Panc1 (cell line): ENCODE data around the gene GZMA.
"Not testable (repeated sequence)": the region's sequence is repeated elsewhere in the genome, so short reads cannot be mapped to it uniquely, and the experiment has no call there.

Experiments
- TCF7L2 ChIP-seq: IDR thresholded peaks from 2 replicates; pipeline ENCODE4 v1.6.1; 2011; ENCODE audit warnings: mild to moderate bottlenecking, low read depth, low read length, inconsistent platforms
- TF ChIP-seq, protein P1 (sequence below): fragments of 450-650 bp; IDR thresholded peaks from 2 replicates; pipeline ENCODE4 v1.5.1; 2017; ENCODE audit warnings: mild to moderate bottlenecking

DNA sequence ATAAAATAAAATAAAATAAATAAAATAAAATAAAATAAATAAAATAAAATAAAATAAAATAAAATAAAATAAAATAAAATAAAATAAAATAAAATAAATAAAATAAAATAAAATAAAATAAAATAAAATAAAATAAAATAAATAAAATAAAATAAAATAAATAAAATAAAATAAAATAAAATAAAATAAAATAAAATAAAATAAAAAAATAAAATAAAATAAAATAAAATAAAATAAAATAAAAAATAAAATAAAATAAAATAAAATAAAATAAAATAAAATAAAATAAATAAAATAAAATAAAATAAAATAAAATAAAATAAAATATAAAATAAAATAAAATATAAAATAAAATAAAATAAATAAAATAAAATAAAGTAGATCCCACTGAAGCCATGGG, 3.5 kb downstream of the GZMA start:
- not testable (repeated sequence) for TF ChIP-seq TCF7L2
- TF ChIP-seq, protein P1, sequence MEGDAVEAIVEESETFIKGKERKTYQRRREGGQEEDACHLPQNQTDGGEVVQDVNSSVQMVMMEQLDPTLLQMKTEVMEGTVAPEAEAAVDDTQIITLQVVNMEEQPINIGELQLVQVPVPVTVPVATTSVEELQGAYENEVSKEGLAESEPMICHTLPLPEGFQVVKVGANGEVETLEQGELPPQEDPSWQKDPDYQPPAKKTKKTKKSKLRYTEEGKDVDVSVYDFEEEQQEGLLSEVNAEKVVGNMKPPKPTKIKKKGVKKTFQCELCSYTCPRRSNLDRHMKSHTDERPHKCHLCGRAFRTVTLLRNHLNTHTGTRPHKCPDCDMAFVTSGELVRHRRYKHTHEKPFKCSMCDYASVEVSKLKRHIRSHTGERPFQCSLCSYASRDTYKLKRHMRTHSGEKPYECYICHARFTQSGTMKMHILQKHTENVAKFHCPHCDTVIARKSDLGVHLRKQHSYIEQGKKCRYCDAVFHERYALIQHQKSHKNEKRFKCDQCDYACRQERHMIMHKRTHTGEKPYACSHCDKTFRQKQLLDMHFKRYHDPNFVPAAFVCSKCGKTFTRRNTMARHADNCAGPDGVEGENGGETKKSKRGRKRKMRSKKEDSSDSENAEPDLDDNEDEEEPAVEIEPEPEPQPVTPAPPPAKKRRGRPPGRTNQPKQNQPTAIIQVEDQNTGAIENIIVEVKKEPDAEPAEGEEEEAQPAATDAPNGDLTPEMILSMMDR = not testable (repeated sequence)
